K562 (cell line): Measurements from ENCODE around the gene ARL11. TPM values are rescaled to one million over a fixed set of nuclear protein-coding genes. Genes with fewer than 3 reads are reported as not detected.

Experiments used
- ATAC-seq: fragments of 200-7000 bp; cut with Tn5 transposase; 3 replicates; pipeline ENCODE4 v1.9.1; 2020; ENCODE audit warnings: moderate library complexity
- BruUV-seq: library from RNA; stranded (reverse); fragments of 400-500 nt; replicated peaks from 2 replicates; lab custom pipeline; 2021; lab: Mats Ljungman, UMichigan
- CTCF ChIA-PET: fragments of 300-600 bp; formaldehyde crosslinking; extraction: SDS; loops from one replicate; lab custom pipeline; 2021; ENCODE audit warnings: low intra/inter-chr PET ratio; lab: Yijun Ruan, JAX
- POLR2A ChIA-PET: fragments of 300-600, 350-650 bp; sonication (Branson Sonifier 250); formaldehyde crosslinking; extraction: SDS; loops from one replicate; lab custom pipeline; 2021; ENCODE audit warnings: antibody characterized with exemption, inconsistent platforms; lab: Yijun Ruan, JAX
- DNase-seq, 4 experiments: peaks; one replicate each; pipeline versions ENCODE4 v3.0.0 to v3.0.0-alpha.2; 2011 to 2018; ENCODE audit warnings: low spot score in 3 of 4, mixed read lengths in 3 of 4; ENCODE audit errors: extremely low read depth in 1 of 4
- FAIRE-seq: peaks from 2 replicates; lab custom pipeline; 2011; peaks lifted over from hg19 to GRCh38; lab: Jason Lieb, UNC
- H2AFZ ChIP-seq: 2 replicates; pipeline ENCODE4 v1.6.0; 2011; ENCODE audit warnings: low read depth, low read length, control low read depth, inconsistent platforms
- H3K27ac ChIP-seq: fragments of 200-600 bp; 3 replicates; pipeline ENCODE4 v1.8.0; 2011; ENCODE audit warnings: low read depth, mild to moderate bottlenecking, control low read depth, inconsistent platforms, low read length, moderate library complexity, mixed read lengths; ENCODE audit errors: extremely low read depth
- H3K27me3 ChIP-seq, 2 experiments: fragments of 300-600 bp in 1 of 2; 2 replicates in 1 of 2; 3 replicates in 1 of 2; pipeline versions ENCODE4 v1.6.0 to v1.8.0; 2011; ENCODE audit warnings: inconsistent platforms in 2 of 2, low read length in 2 of 2, mild to moderate bottlenecking in 1 of 2, mixed read lengths in 1 of 2, moderate library complexity in 1 of 2; ENCODE audit not compliant: control insufficient read depth in 2 of 2, insufficient read depth in 2 of 2
- H3K36me3 ChIP-seq: fragments of 300-600 bp; 3 replicates; pipeline ENCODE4 v1.8.0; 2011; ENCODE audit warnings: mild to moderate bottlenecking, low read length, inconsistent platforms; ENCODE audit not compliant: control insufficient read depth, insufficient read depth
- H3K4me1 ChIP-seq, 2 experiments: fragments of 200-600 bp in 1 of 2; replicated peaks in 1 of 2; 2 replicates in 1 of 2; 3 replicates in 1 of 2; pipeline versions ENCODE4 v1.5.1 to v1.8.0; 2011; ENCODE audit warnings: inconsistent platforms in 2 of 2, low read length in 2 of 2, mild to moderate bottlenecking in 1 of 2, mixed read lengths in 1 of 2, moderate library complexity in 1 of 2; ENCODE audit not compliant: control insufficient read depth in 2 of 2, insufficient read depth in 2 of 2
- H3K4me2 ChIP-seq: 2 replicates; pipeline ENCODE4 v1.6.1; 2011; ENCODE audit warnings: low read length, control low read depth, inconsistent platforms, mixed read lengths; ENCODE audit not compliant: insufficient read depth
- H3K4me3 ChIP-seq: fragments of 200-600 bp; sonication (generic), shearing (Covaris generic); 2 replicates; pipeline ENCODE4 v1.5.1; 2016; ENCODE audit warnings: control low read depth, inconsistent platforms
- H3K79me2 ChIP-seq: fragments of 200-600 bp; 3 replicates; pipeline ENCODE4 v1.8.0; 2011; ENCODE audit warnings: low read length, inconsistent platforms; ENCODE audit not compliant: control insufficient read depth, insufficient read depth
- H3K9ac ChIP-seq, 2 experiments: 2 replicates each; pipeline versions ENCODE4 v1.6.0 to v1.6.1; 2011; ENCODE audit warnings: low read depth in 2 of 2, low read length in 2 of 2, control low read depth in 1 of 2, inconsistent platforms in 1 of 2, mild to moderate bottlenecking in 1 of 2, mixed read lengths in 1 of 2; ENCODE audit not compliant: insufficient read depth in 1 of 2
- H3K9me1 ChIP-seq: one replicate; pipeline ENCODE4 v1.6.0; 2011; ENCODE audit warnings: inconsistent platforms, mild to moderate bottlenecking, low read length, moderate library complexity; ENCODE audit not compliant: control insufficient read depth, insufficient read depth
- H3K9me3 ChIP-seq: replicated peaks from 2 replicates; pipeline ENCODE4 v1.5.1; 2011; ENCODE audit warnings: low read depth, low read length, inconsistent platforms; ENCODE audit not compliant: control insufficient read depth, insufficient read depth
- H4K20me1 ChIP-seq: replicated peaks from 2 replicates; pipeline ENCODE4 v1.6.1; 2011; ENCODE audit warnings: low read length, inconsistent platforms, mixed read lengths; ENCODE audit not compliant: control insufficient read depth, insufficient read depth
- C11orf30 ChIP-seq: fragments of 450-650 bp; IDR thresholded peaks from 2 replicates; pipeline ENCODE4 v1.6.1; 2016; ENCODE audit warnings: low read depth, mild to moderate bottlenecking
- MAFF ChIP-seq: IDR thresholded peaks from 2 replicates; pipeline ENCODE4 v1.6.1; 2012; ENCODE audit warnings: low read length, improper control_type of control experiment
- MAFG ChIP-seq: fragments of 450-650 bp; conservative IDR thresholded peaks from 2 replicates; pipeline ENCODE4 v1.6.1; 2016; ENCODE audit warnings: missing genetic modification characterization, missing compliant biosample characterization
- MAFK ChIP-seq: IDR thresholded peaks from 2 replicates; pipeline ENCODE4 v1.6.1; 2011; ENCODE audit warnings: low read length, improper control_type of control experiment
- NCOA1 ChIP-seq: fragments of 450-650 bp; IDR thresholded peaks from 2 replicates; pipeline ENCODE4 v1.6.1; 2016; ENCODE audit warnings: low read depth
- RBM22 ChIP-seq: fragments of 200-400 bp; formaldehyde crosslinking; IDR thresholded peaks from 2 replicates; pipeline ENCODE4 v1.6.1; 2018; ENCODE audit warnings: low read length, low read depth; ENCODE audit not compliant: poor library complexity, severe bottlenecking
- TEAD2 ChIP-seq: fragments of 450-650 bp; IDR thresholded peaks from 2 replicates; pipeline ENCODE4 v1.6.1; 2016; ENCODE audit warnings: missing genetic modification characterization, control low read depth, missing compliant biosample characterization
- ZNF316 ChIP-seq: fragments of 450-650 bp; IDR thresholded peaks from 2 replicates; pipeline ENCODE4 v1.6.1; 2016
- WGBS: fragments of 100-300 bp; shearing (Covaris generic); methylation state at CpG from one replicate; pipeline ENCODE4 v1.1.6; 2016; ENCODE audit warnings: low coverage, mixed read lengths; ENCODE audit not compliant: insufficient coverage; ENCODE audit errors: missing lambda C conversion rate; 5-methylcytosine and 5-hydroxymethylcytosine counted together
- in situ Hi-C: fragments of 300-500 bp; cut with MboI; formaldehyde crosslinking; loops from 4 replicates; pipeline ENCODE4 v1.15.0; 2018; ENCODE audit warnings: inconsistent platforms, mixed read lengths
- intact Hi-C: fragments of 100-400 bp; cut with micrococcal nuclease; formaldehyde crosslinking; loops from 2 replicates; pipeline ENCODE4 v1.14.2; 2022
- polyA plus RNA-seq, 8 experiments: library from polyadenylated mRNA; depleted of rRNA in 4 of 8; stranded (reverse) in 5 of 8; unstranded in 3 of 8; fragments of >200 nt; fragmentation: Nextera tagmentation in 2 of 8; fragmentation: Illumina TruSeq in 1 of 8; extraction: Ambion mirVana in 2 of 8; extraction: Trizol in 1 of 8; gene quantifications; 2 replicates each; pipeline versions ENCODE4 v1.2.1 to v1.2.3, GENCODE V29; 2011 to 2014; ENCODE audit warnings: inconsistent platforms in 1 of 8, missing spikeins in 1 of 8
- total RNA-seq, 7 experiments: library from RNA; depleted of rRNA in 6 of 7; stranded (reverse); fragments of >200 nt in 6 of 7; fragmentation: Illumina TruSeq in 2 of 7; extraction: Trizol in 2 of 7; gene quantifications; 2 replicates each; pipeline versions ENCODE4 v1.2.1 to v1.2.3, GENCODE V29; 2011 to 2021; ENCODE audit warnings: low replicate concordance in 1 of 7

The ARL11 gene
- total and polyA plus RNA-seq, 9 of the 15 experiments (the other 6 are each of a cell fraction or from before 2014, with no cell fraction given) = 0.18 to 0.87 (median 0.45) TPM

- ATAC-seq = no peak
- BruUV-seq = no TSS peak
Observed at GRCh38 chr13:49625392-49626079, 2.8 kb upstream of the ARL11 start.

More at GRCh38 chr13:49625392-49626079, 2.8 kb upstream of the ARL11 start:
- Histone ChIP-seq H3K36me3 (no peaks in the 10 kb centered on the region), H3K9me1 (no peaks in the 10 kb centered on the region)
- POLR2A ChIA-PET = no interaction called here
- TF ChIP-seq ZNF316 (peak; percentile 88), C11orf30 (peak; percentile 93), MAFG (tag) (peak; percentile 87), MAFK (peak; percentile 90), NCOA1 (no peak), RBM22 (no peak), TEAD2 (no peak), MAFF (peak; percentile 74)
- TF ChIP-seq, all 486 proteins: peak for 5
- WGBS = 61% methylated on average over 11 of the region's 12 CpGs
- Histone ChIP-seq H3K4me3 (no peak overlapping the region), H2AFZ (peak overlapping the region; percentile 55; the same call in 1 of the 2 replicates), H3K79me2 (no peaks in the 10 kb centered on the region), H4K20me1 (no peaks in the 10 kb centered on the region), H3K27ac (no peak overlapping the region), H3K9ac (no peak overlapping the region; a peak in 1 of 4 replicates), H3K4me2 (no peak overlapping the region), H3K9me3 (no peaks in the 10 kb centered on the region), H3K27me3 (no peaks in the 10 kb centered on the region), H3K4me1 (peaks cover 10 to 17% of the 10 kb centered on the region in 2 experiments; a peak in 4 of 5 replicates)
- no peak for FAIRE-seq
- CTCF ChIA-PET = no interaction called here
- no peak for DNase-seq
- in situ Hi-C loops = no loop called here
- intact Hi-C loops = no loop called here
